Stimulated activated CD4-positive, alpha-beta T cell treated with anti-CD3 and anti-CD28 coated beads, Interleukin-15, amount 100 ng/mL, for 48 hours (primary cell): ENCODE results near the gene PPP1R16B.
"Not testable (repeated sequence)": the region's sequence is repeated elsewhere in the genome, so short reads cannot be mapped to it uniquely, and the experiment has no call there.

Experiments
- DNase-seq, 2 donors: peaks; one replicate each; pipeline ENCODE4 v3.0.0-alpha.2; 2020; ENCODE audit warnings: low read depth in 2 of 2

The PPP1R16B gene

GRCh38 chr20:38853759-38854158 is 48.3 kb downstream of the PPP1R16B start:
- no peak for DNase-seq

DNA sequence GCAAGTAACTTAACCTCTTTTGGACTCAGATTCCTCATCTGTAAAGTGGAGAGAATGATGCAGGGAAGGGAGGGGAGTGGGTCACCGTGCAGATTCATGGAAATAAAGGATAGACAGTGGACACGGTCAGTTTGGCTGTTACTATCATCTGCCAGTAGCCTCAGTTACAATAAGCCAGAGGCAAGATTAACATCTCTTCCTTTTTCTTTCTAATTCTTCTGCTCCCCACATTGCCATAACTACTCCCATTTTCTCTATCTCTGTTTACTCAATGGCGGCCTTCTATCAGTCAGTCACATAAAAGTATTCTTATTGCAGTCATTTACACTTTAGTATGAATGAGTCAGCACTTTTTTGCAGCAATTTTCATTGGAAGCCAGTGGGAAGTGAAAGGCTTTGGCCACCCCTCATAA is 49.2 kb downstream of the PPP1R16B start:
- DNase-seq = no peak

DNA sequence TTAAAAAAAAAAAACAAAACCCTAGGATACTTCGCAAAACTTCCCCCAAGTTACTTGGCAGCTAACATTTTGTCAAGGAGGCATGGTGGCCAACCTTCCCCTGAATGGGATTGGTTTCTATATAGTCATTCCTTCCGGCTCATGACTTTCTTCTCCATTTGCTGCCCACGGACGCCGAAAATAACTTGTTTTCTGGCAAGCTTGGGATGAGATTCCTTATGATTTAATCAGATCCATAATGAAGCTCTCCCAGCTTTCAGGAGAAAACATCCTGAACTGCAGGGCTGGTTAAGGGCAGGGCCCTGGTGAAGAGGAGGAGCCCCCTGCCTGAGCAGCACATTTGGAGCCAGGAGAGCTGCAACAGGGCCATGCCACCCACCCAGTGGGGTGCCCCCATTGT is 49.9 kb downstream of the PPP1R16B start:
- DNase-seq = no peak

- DNase-seq = no peak
Measured at GRCh38 chr20:38856570-38856969, 51.1 kb downstream of the PPP1R16B start.

GRCh38 chr20:38857703-38858102 is 52.2 kb downstream of the PPP1R16B start:
- DNase-seq = no peak

GRCh38 chr20:38859070-38859690 is 53.7 kb downstream of the PPP1R16B start:
- no peak for DNase-seq

DNA sequence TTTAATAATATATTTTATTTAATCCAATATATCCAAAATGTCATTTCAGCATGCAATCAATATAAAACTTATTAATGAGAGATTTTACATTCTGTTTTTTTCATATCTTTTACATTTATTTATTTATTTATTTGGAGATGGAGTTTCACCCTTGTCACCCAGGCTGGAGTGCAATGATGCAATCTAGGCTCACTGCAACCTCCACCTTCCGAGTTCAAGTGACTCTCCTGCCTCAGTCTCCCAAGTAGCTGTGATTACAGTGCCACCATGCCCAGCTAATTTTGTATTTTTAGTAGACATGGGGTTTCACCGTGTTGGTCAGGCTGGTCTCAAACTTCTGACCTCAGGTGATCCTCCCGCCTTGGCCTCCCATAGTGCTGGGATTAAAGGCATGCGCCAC is 54.4 kb downstream of the PPP1R16B start:
- not testable (repeated sequence) for DNase-seq

- no peak for DNase-seq
Measured at GRCh38 chr20:38861071-38861401, 55.5 kb downstream of the PPP1R16B start.

- DNase-seq = no peak
Measured at GRCh38 chr20:38862226-38862625, 56.7 kb downstream of the PPP1R16B start.

GRCh38 chr20:38863024-38863851 is 57.7 kb downstream of the PPP1R16B start:
- DNase-seq = peak in 1 of 2 donors; percentile 61

DNA sequence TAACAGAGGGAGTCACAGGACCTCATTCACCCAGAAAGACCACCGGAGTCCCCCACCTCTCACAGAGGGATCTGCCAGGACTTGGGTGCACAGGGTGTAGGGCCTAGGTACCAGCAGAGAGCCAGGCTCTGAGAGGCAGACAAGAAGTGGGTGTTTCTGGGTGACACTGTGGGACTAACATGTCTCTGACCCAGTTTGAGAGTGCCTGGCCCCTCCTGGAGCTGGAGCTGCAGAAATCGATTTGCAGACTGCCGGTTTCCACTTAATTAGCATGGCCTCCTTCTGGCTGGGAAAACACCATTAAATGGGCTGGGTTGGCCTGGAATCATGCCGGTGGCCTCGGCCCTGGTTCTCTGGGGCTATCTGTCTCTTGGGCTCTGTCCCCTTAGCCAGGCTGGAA is 59.2 kb downstream of the PPP1R16B start:
- DNase-seq = no peak

DNA sequence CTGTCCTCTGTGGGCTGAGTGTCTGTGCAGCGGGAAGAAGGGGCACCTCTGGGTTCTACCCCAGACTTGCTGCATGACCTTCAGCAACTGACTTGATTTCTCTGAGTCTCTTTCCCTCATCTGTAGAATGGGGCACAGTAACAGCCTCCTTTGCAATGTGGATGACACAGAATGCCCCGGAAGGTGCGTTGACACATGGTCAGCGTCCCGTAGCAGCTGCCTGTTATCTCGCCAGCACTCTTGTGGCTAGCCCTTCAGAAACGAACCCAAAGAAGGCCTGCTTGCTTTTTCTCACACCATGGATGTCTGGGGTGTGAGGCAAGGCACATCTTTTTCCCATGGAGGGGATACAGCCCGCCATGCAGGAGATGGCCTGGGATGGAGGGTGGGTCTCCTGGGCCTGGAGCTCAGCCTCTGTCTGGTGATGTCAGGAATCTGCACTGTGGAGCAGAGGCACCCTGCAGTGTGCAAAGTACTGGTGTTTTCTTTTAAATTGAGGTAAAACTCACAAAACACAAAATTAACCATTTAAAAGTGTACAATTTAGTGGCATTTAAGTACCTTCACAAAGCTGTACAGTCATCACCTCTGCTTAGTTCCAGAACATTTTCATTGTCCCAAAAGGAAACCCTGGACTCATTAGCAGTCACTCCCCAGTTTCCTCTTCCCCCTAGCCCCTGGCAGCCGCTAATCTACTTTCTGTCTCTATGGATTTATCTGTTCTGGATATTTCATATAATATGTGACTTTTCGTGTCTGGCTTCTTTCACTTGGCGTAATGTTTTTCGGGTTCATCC is 61.0 kb downstream of the PPP1R16B start:
- no peak for DNase-seq

GRCh38 chr20:38867062-38867359 is 61.5 kb downstream of the PPP1R16B start:
- DNase-seq = no peak

DNA sequence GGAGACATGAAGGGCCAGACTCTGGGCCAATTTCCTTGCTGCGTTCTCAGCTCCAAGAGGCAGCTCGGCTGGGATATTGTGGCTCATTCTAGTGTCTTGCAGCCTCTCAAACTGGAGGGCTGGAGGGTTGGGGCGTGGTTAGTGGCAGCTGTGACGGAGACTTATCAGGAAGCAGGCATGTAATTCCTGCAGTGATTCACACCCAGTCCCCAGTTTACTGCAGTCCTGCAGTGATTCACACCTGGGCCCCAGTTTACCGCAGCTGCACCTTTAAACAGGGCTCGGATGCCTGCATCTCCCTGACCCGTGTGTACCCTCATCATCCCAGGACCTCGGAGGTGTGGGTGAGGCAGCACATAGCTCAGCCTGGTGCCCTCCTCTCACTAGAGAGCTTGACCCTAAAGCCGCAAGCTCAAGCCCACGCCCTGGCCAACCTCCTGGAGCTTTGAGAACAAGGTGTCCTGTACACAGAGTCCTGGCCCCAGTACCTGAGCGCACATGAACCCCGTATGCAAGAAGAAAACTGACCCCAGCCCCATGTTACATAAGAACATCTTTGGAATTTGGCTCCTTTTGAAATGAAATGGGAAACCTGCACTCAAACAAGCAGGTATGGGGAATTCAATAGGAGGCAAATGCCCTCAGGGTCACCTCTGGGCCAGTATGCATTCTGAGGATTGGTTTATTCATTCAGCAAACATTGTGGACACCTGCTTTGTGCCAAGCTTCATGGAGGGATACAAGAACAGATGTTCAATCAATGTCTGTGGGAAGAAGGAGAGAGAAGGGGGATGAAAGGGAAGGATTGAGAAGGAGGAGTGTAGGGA is 65.4 kb downstream of the PPP1R16B start:
- peak in 1 of 2 donors; percentile 45 for DNase-seq

DNA sequence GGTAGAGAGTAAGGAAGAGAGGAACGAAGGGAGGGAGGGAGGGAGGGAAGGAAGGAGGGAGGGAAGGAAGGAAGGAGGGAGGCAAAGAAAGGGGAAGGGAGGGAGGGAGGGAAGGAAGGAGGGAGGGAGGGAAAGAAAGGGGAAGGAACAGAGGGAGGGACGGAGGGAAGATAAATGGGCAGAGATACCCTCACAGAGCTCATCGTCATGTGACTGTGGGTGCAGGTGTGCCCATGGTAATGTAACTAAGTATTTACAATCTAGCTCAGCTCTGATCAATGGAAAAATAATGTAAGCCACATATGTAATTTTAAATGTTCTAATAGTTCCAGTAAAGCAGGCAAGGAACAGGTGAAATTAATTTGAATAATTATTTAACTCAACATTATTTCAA is 66.1 kb downstream of the PPP1R16B start:
- DNase-seq = no peak

GRCh38 chr20:38872036-38872435 is 66.5 kb downstream of the PPP1R16B start:
- DNase-seq = no peak

GRCh38 chr20:38872491-38873049 is 67.1 kb downstream of the PPP1R16B start:
- DNase-seq = no peak

DNA sequence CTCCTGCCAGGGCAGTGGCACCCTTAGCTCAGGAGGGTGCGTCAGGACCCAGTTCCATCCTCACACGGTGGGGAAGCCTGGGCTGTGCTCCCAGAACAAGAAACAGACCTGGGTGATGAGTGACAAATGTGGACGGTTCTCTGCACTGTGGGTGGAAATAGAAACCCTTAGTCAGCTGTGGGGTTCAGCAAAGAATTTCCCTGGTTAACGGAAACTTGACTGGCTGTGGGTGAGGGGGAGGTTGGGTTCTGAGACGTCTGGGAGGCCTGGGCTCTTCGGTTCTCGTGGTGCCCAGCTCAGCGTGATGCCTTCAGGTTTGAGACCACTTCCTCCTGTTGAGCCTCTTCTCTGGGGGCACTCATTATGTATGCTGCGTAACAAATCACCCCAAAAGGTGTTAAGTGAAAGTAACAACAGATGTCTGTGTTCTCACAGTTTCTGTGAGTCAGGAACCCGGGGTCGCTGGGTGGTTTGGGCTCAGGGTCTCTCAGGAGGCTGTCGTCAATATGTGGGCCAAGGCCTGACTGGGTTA is 67.6 kb downstream of the PPP1R16B start:
- DNase-seq = peak; percentile 80 to 82

DNA sequence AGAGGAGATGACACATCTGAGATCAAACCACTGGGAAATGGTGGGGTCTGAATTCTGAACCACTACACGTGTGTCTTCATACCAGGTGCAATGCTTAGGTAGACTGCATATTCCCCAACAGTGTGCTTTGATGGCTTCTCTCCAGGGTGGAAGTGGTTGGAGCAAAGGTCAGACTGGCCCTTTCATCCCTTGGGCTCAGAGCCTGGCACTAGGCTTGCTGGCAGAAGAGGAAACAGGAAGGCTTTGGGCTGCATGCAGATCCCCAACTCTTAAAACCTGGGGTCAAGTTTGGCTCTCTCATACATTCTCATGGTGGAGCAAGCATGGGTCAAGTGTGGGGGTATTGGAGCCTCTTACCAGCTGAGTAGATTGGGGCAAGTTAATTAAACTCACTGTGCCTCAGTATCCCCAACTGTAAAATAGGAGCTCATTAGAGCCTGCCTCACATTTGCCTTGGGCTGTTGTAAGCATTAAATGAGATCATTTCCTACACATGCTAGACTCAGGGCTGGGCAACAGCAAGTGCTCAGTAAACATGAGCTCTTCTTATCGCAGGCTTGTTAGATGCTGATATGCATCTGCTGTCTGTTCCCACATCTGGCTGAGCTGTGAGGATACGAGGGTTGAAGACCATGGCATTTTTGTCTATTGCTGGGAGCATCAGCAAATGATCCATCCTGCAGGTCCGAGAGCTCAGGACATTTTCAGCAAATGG is 69.1 kb downstream of the PPP1R16B start:
- DNase-seq = no peak

DNA sequence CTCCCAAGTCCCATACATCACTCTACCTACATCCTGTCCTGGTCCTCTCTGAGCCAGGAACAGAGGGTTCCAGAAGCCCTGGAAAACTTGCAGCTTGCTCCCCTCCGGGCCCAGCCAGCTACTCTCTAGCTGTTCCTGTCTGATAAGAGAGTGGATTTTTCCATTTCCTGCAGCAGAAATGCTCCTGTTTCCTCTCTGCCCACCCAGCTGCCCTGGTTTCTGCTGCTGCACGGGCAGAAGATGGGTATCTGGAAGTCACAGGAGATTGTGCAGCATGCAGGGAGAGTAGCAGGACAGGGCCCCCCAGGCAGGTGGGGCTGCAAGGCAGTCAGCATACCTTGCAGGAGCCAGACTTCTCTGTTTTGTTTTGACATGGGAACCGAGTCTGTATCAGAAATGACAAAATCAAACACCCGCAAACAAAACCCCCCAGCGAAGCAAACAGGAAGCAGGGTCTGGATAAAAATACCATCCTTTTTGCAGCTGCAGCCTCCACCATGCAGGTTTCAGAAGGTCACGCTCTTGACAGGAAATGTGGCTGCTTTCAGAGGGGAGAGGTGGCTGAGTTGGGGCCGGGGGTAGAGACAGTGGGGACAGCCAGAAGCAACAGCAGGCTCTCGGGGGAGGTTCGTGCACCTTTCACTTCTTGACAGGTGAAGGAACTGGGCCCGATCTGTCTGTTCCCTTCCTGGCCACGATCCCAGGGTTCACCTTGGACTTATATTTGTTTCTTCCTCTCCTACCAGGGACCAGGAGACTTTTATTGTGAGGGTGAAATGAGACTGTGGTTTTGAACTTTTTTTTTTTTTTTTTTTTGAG is 69.9 kb downstream of the PPP1R16B start:
- no peak for DNase-seq
